ENCODE results near the gene TMA16.
"Not testable (repeated sequence)": the region's sequence is repeated elsewhere in the genome, so short reads cannot be mapped to it uniquely, and the experiment has no call there.

TMA16 gene

GRCh38 chr4:163494360-163495241 is at the start of gene TMA16:
Gene TMA16, plus strand, starts transcription at chr4:163494690. Its CDS starts 112 bp downstream, at chr4:163494802.
- H3K27me3 Mint-ChIP-seq = peaks cover 9% of the 10 kb centered on the region
- H3K4me1 Mint-ChIP-seq = peaks cover 22% of the 10 kb centered on the region
- peak within 1 kb of the TSS; percentile 99 to 100 for H3K4me3 Mint-ChIP-seq
- ATAC-seq = peak; percentile 94
- no peaks in the 10 kb centered on the region for H3K9me3 Mint-ChIP-seq
- DNase-seq = peak; percentile 87 to 93
- peak within 1 kb of the TSS; percentile 99 to 100 for H3K27ac Mint-ChIP-seq

GRCh38 chr4:163447023-163447422 is 47.5 kb upstream of the TMA16 start:
- H3K9me3 Mint-ChIP-seq, DNase-seq, H3K27ac Mint-ChIP-seq, H3K27me3 Mint-ChIP-seq, H3K4me1 Mint-ChIP-seq, ATAC-seq, H3K4me3 Mint-ChIP-seq: not testable (repeated sequence)

GRCh38 chr4:163447481-163447880 is 47.0 kb upstream of the TMA16 start:
- Mint-ChIP-seq H3K9me3 (no peaks in the 10 kb centered on the region), H3K4me3 (no peak overlapping the region), H3K4me1 (no peaks in the 10 kb centered on the region), H3K27me3 (no peaks in the 10 kb centered on the region), H3K27ac (no peak overlapping the region)
- DNase-seq = no peak
- no peak for ATAC-seq

DNA sequence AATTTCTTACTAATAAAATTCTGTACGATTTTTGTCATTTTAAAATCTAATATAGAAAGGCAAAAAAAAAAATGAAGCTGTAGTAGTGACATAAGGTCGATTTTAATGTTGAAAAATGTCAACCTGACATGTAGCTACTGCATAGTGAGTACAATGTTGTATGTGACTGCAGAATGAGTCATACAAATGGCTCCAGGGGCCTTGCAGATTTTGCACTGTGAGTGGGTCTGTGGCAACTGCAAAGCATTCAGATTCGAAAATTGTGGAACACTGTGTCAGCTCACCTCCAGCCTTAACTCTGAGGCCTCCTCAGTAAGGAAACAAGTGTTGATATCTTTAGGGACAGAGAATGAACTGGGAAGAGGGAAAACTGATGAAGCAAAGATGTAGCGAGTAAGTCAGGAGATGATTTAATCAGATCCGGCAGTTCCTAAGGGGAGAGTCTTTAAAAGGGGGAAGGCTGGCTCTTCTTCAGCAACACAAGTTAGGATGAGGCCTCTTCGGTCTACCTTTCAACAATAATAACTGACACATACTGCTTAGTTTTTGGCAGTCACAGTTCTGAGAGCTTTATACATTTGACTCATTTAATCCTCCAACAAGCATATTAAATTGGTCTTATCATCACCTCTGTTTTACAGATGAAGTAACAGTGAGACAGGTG is 45.8 kb upstream of the TMA16 start:
- Mint-ChIP-seq H3K9me3 (no peaks in the 10 kb centered on the region), H3K27me3 (no peaks in the 10 kb centered on the region), H3K27ac (no peak overlapping the region), H3K4me3 (no peak overlapping the region), H3K4me1 (no peaks in the 10 kb centered on the region)
- ATAC-seq = no peak
- DNase-seq = no peak

DNA sequence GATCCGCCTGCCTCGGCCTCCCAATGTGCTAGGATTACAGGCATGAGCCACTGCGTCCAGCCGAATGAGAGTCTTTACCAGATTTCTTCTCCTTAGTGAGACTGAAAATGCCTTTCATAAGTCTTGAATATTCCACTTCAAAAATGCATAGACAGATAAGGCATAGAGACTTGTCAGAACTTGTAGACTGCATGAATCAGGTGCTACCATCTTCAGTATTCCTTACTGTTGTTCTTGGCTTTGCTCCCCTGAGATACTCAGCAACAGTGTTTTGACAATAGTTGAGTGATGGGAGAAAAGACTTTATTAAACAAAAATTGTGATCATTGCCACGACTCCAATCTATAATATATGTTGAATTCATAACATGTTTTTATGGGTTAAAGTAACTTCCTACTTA is 31.9 kb upstream of the TMA16 start:
- no peak for DNase-seq
- H3K27ac Mint-ChIP-seq = no peak overlapping the region
- H3K9me3 Mint-ChIP-seq = no peaks in the 10 kb centered on the region
- peaks cover 9% of the 10 kb centered on the region for H3K27me3 Mint-ChIP-seq
- no peak overlapping the region for H3K4me3 Mint-ChIP-seq
- no peak for ATAC-seq
- no peaks in the 10 kb centered on the region for H3K4me1 Mint-ChIP-seq

GRCh38 chr4:163467082-163467770 is 27.3 kb upstream of the TMA16 start:
- no peaks in the 10 kb centered on the region for H3K27me3 Mint-ChIP-seq

GRCh38 chr4:163470391-163470790 is 24.1 kb upstream of the TMA16 start:
- DNase-seq = no peak
- Mint-ChIP-seq H3K4me1 (no peaks in the 10 kb centered on the region), H3K27ac (no peak overlapping the region), H3K9me3 (no peaks in the 10 kb centered on the region), H3K27me3 (no peaks in the 10 kb centered on the region), H3K4me3 (no peak overlapping the region)
- ATAC-seq = no peak

More at GRCh38 chr4:163467082-163467770, 27.3 kb upstream of the TMA16 start:
- H3K27ac Mint-ChIP-seq = no peak overlapping the region
- H3K4me1 Mint-ChIP-seq = no peaks in the 10 kb centered on the region
- no peak for ATAC-seq
- no peaks in the 10 kb centered on the region for H3K9me3 Mint-ChIP-seq
- no peak overlapping the region for H3K4me3 Mint-ChIP-seq
- no peak for DNase-seq

GRCh38 chr4:163473130-163473529 is 21.4 kb upstream of the TMA16 start:
- no peaks in the 10 kb centered on the region for H3K27me3 Mint-ChIP-seq

DNA sequence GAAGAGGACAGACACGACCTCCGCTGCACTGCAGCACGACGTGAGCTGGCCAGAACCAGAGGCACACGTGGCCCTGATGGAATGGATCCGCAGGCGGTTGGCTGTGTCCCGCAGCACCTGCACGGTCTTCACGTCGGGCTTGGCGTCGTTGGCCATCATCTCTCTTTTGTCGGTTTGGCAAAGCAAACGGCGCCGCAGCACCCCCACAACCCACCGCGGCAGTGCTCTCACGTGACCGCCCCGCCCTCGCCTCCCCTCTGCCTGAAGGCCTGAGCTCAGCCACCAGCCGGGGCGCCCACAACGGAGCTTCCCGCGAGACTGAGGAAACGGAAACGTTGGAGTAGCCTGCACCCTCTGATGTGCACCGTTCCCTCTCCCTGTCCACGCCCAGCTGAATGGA is 20.9 kb upstream of the TMA16 start, which contains the start of gene TKTL2:
Gene TKTL2, minus strand, starts transcription at position 179 of the 400 bp plus-strand sequence. Its CDS starts 20 bp downstream, at position 159.
- Mint-ChIP-seq H3K4me1 (no peaks in the 10 kb centered on the region), H3K27ac (no peak within 1 kb of the TSS), H3K27me3 (no peaks in the 10 kb centered on the region), H3K9me3 (no peaks in the 10 kb centered on the region), H3K4me3 (no peak within 1 kb of the TSS)
- DNase-seq (no peak), ATAC-seq (no peak)

More at GRCh38 chr4:163473130-163473529, 21.4 kb upstream of the TMA16 start:
- no peak overlapping the region for H3K4me3 Mint-ChIP-seq
- no peak for ATAC-seq
- no peaks in the 10 kb centered on the region for H3K4me1 Mint-ChIP-seq
- no peak for DNase-seq
- H3K9me3 Mint-ChIP-seq = no peaks in the 10 kb centered on the region
- H3K27ac Mint-ChIP-seq = no peak overlapping the region

DNA sequence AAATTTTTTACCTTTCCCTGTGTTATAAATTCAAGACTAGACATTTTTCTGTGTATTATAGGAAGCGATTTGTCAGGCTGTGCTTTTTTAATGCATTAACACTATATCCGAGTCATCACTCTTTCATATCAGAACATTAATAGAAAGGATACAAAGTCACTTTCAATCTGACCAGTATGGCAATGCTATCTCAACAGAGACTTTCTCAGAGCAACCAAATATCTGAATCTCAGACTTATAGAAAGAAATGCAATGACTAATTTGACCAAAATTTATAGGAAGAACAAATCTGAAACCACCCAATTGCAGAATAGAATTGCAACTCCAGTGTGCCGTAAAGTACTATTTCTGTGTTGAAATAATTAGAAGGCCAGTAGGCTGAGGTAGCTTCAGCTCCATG is 20.5 kb upstream of the TMA16 start:
- H3K27ac Mint-ChIP-seq = no peak overlapping the region
- no peak for DNase-seq
- ATAC-seq = no peak
- H3K9me3 Mint-ChIP-seq = no peaks in the 10 kb centered on the region
- no peaks in the 10 kb centered on the region for H3K27me3 Mint-ChIP-seq
- no peaks in the 10 kb centered on the region for H3K4me1 Mint-ChIP-seq
- no peak overlapping the region for H3K4me3 Mint-ChIP-seq

- DNase-seq (no peak), ATAC-seq (no peak)
- Mint-ChIP-seq H3K27me3 (no peaks in the 10 kb centered on the region), H3K9me3 (no peaks in the 10 kb centered on the region), H3K4me3 (no peak overlapping the region), H3K27ac (no peak overlapping the region), H3K4me1 (no peaks in the 10 kb centered on the region)
Measured at GRCh38 chr4:163476761-163477438, 17.6 kb upstream of the TMA16 start.

- Mint-ChIP-seq H3K27me3 (no peaks in the 10 kb centered on the region), H3K4me3 (no peak overlapping the region), H3K4me1 (no peaks in the 10 kb centered on the region), H3K27ac (no peak overlapping the region), H3K9me3 (no peaks in the 10 kb centered on the region)
- DNase-seq (no peak), ATAC-seq (no peak)
Measured at GRCh38 chr4:163482190-163482589, 12.3 kb upstream of the TMA16 start.

DNA sequence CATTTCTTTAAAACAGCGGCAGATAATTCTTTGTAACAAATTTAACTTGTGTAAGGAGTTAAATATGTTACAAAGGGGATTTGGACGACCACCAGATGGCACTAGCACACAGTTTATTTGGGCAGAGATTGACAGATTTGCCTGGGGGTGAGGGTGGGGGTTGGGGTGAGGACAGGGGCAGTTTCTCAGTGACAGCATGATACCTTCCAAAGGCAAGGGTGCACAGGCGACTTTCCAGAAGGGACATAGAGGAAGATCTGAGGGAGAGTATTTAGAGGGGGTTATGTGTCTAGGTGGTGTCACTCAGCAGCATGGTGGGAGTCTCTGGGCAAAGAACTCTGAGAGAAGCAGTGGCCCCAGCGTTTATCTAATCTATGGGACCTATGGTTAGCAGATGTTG is 9.6 kb upstream of the TMA16 start:
- H3K27me3 Mint-ChIP-seq = peaks cover 2% of the 10 kb centered on the region
- no peak overlapping the region for H3K27ac Mint-ChIP-seq
- DNase-seq (peak; percentile 27 to 52), ATAC-seq (peak; percentile 67)
- H3K4me1 Mint-ChIP-seq = no peaks in the 10 kb centered on the region
- H3K9me3 Mint-ChIP-seq = no peaks in the 10 kb centered on the region
- H3K4me3 Mint-ChIP-seq = no peak overlapping the region

DNA sequence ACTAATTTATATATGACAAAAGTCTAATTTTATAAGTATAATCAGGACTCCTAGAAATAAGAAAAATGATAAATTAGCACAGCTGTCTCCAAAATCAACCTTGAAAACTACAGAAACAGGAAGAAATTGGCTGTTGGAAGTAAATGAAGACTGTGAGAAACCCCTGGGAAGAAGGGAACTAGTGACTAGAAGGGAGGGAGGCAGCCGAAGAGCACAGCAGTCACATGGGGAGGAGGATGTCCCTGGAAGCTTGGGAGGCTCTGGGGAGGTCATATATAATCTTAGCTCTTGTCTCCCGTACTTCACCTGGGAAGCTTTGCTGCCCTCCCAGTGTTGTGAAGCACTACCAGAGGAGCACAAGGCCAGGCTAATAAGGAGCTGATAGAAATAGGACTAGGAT is 8.9 kb upstream of the TMA16 start:
- no peak overlapping the region for H3K4me3 Mint-ChIP-seq
- H3K27ac Mint-ChIP-seq = no peak overlapping the region

DNA sequence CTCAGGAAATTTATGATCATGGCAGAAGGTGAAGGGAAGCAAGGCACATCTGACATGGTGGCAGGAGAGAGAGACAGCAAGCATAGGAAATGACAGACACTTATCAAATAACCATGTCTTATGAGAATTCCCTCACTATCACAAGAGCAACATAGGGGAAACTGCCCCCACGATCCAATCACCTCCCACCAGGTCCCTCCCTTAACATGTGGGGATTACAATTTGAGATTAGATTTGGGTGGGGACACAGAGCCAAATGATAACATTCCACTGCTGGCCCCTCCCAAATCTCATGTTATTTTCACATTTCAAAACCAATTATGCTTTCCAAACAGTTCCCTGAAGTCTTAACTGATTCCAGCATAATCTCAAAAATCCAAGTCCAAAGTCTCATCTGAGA is 8.2 kb upstream of the TMA16 start:
- no peak overlapping the region for H3K4me3 Mint-ChIP-seq
- H3K27ac Mint-ChIP-seq = no peak overlapping the region
- H3K9me3 Mint-ChIP-seq = no peaks in the 10 kb centered on the region
- peaks cover 9% of the 10 kb centered on the region for H3K27me3 Mint-ChIP-seq
- ATAC-seq (no peak), DNase-seq (no peak)
- no peaks in the 10 kb centered on the region for H3K4me1 Mint-ChIP-seq

More for the DNA sequence above, 8.9 kb upstream of the TMA16 start:
- H3K9me3 Mint-ChIP-seq = no peaks in the 10 kb centered on the region
- peaks cover 9% of the 10 kb centered on the region for H3K27me3 Mint-ChIP-seq
- H3K4me1 Mint-ChIP-seq = no peaks in the 10 kb centered on the region
- ATAC-seq (no peak), DNase-seq (no peak)

All from stimulated activated naive CD8-positive, alpha-beta T cell treated with anti-CD3 and anti-CD28 coated beads, Interleukin-15, amount 100 ng/mL, for 72 hours (primary cell).